ENCODE results near the gene PIK3R6. TPM values are rescaled to one million over a fixed set of nuclear protein-coding genes. Genes with fewer than 3 reads are reported as not detected.
"Not testable (repeated sequence)": the region's sequence is repeated elsewhere in the genome, so short reads cannot be mapped to it uniquely, and the experiment has no call there.

Gene PIK3R6
- total RNA-seq, 3 donors from 2014 or later (not counting 1 experiment from before 2014, with no cell fraction given), result 0.84 to 6.3 (median 1.4) TPM

DNA sequence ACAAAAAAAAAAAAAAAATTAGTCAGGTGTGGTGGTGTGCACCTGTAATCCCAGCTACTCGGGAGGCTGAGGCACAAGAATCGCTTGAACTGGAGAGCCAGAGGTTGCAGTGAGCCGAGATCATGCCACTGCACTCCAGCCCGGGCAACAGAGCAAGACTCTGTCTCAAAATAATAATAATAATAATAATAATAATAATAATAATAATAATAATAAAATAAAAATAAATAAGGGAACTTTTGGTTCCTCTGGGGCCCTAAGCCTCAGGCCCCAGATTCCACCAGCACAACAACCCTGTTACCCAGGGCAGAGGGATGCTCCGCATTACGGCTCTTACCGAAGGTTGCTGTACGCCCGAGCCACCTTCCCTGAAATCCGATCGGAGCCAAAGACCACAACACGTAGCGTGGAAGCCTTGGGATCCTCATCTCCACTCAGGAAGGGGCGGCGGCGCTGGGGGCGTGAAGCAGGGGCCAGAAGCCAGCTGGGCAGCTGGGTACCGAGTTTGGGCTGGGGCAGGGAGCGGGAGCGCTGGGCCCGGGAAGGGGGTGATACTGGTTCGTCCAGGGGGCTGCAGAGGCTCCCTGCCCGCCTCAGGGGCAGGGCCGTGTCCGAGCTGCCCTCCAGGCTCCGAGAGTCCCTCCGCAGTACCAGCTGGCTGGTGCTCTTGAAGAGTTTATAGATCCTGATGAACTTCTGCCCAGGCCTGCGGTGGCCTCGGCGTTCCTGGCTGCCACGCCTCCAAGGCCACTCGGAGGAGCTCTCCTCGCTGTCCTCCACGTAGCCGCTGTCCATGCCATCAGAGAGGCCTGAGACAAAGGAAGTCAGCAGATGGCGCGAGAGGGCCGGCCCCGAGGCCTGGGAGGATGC is 20.6 kb upstream of the PIK3R6 start:
- no peaks in the 10 kb centered on the region for H3K27me3 ChIP-seq (ENCODE audit: control insufficient read depth, insufficient read depth, low read length)
- H3K36me3 ChIP-seq (ENCODE audit: control insufficient read depth, insufficient read depth, low read length), result peaks cover 89% of the 10 kb centered on the region
- TF ChIP-seq, protein P1, sequence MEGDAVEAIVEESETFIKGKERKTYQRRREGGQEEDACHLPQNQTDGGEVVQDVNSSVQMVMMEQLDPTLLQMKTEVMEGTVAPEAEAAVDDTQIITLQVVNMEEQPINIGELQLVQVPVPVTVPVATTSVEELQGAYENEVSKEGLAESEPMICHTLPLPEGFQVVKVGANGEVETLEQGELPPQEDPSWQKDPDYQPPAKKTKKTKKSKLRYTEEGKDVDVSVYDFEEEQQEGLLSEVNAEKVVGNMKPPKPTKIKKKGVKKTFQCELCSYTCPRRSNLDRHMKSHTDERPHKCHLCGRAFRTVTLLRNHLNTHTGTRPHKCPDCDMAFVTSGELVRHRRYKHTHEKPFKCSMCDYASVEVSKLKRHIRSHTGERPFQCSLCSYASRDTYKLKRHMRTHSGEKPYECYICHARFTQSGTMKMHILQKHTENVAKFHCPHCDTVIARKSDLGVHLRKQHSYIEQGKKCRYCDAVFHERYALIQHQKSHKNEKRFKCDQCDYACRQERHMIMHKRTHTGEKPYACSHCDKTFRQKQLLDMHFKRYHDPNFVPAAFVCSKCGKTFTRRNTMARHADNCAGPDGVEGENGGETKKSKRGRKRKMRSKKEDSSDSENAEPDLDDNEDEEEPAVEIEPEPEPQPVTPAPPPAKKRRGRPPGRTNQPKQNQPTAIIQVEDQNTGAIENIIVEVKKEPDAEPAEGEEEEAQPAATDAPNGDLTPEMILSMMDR (IDR thresholded peaks at IDR 0.05), result no peak
- Mint-ChIP-seq H3K9me3 (no peaks in the 10 kb centered on the region), H3K36me3 (peaks cover 16% of the 10 kb centered on the region), H3K4me3 (no peak overlapping the region), H3K4me1 (peaks cover 14 to 24% of the 10 kb centered on the region in 2 donors), H3K27me3 (ENCODE audit: low read depth in 2 of 2) (no peaks in the 10 kb centered on the region), H3K27ac (no peak overlapping the region)
- H3K4me3 ChIP-seq (ENCODE audit: low read length), result no peak overlapping the region
- H3K4me1 ChIP-seq (ENCODE audit: control insufficient read depth, insufficient read depth, low read length), result no peaks in the 10 kb centered on the region
- DNase-seq (no peak), ATAC-seq (no peak)
- WGBS (ENCODE audit: insufficient coverage), result 97% methylated on average over 38 of the region's 39 CpGs
- intact Hi-C loops (cut with micrococcal nuclease), result no loop called here
- H3K9me3 ChIP-seq (ENCODE audit: control insufficient read depth, insufficient read depth, low read length), result no peaks in the 10 kb centered on the region
- H3K27ac ChIP-seq (ENCODE audit: low read length), result no peak overlapping the region

DNA sequence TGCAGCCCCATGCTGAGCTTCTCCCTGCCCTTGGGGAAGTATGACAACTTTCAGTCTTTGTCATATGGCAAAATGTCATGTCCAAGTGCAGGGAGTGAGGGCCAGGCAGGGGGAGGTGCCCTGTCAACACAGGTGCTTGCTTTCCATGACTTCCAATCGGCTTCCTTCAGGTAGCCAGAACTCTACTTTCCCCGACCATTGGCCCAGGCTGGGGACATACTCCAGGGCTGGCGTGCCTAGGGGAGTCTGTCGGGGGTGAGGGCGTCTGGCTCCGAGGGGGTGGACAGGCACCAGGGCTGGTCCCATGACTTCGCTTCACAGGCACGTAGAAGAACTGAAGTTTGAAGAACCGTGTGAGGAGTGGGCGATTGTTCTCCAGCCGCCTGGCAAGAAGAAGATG is 19.8 kb upstream of the PIK3R6 start:
- TF ChIP-seq, protein P1 (IDR thresholded peaks at IDR 0.05), result no peak
- Histone ChIP-seq H3K36me3 (ENCODE audit: control insufficient read depth, insufficient read depth, low read length) (peaks cover 88% of the 10 kb centered on the region), H3K27ac (ENCODE audit: low read length) (no peak overlapping the region), H3K27me3 (ENCODE audit: control insufficient read depth, insufficient read depth, low read length) (no peaks in the 10 kb centered on the region), H3K4me3 (ENCODE audit: low read length) (no peak overlapping the region), H3K4me1 (ENCODE audit: control insufficient read depth, insufficient read depth, low read length) (no peaks in the 10 kb centered on the region), H3K9me3 (ENCODE audit: control insufficient read depth, insufficient read depth, low read length) (no peaks in the 10 kb centered on the region)
- intact Hi-C loops (cut with micrococcal nuclease), result no loop called here
- peaks cover 12 to 26% of the 10 kb centered on the region in 2 donors for H3K4me1 Mint-ChIP-seq
- H3K4me3 Mint-ChIP-seq, result no peak overlapping the region
- peak overlapping the region; percentile 65 to 73 for H3K27ac Mint-ChIP-seq
- H3K27me3 Mint-ChIP-seq (ENCODE audit: low read depth in 2 of 2), result no peaks in the 10 kb centered on the region
- peaks cover 12% of the 10 kb centered on the region for H3K36me3 Mint-ChIP-seq
- no peak for ATAC-seq
- H3K9me3 Mint-ChIP-seq, result no peaks in the 10 kb centered on the region
- WGBS (ENCODE audit: insufficient coverage), result 99% methylated on average over 11 of the region's 11 CpGs
- no peak for DNase-seq

DNA sequence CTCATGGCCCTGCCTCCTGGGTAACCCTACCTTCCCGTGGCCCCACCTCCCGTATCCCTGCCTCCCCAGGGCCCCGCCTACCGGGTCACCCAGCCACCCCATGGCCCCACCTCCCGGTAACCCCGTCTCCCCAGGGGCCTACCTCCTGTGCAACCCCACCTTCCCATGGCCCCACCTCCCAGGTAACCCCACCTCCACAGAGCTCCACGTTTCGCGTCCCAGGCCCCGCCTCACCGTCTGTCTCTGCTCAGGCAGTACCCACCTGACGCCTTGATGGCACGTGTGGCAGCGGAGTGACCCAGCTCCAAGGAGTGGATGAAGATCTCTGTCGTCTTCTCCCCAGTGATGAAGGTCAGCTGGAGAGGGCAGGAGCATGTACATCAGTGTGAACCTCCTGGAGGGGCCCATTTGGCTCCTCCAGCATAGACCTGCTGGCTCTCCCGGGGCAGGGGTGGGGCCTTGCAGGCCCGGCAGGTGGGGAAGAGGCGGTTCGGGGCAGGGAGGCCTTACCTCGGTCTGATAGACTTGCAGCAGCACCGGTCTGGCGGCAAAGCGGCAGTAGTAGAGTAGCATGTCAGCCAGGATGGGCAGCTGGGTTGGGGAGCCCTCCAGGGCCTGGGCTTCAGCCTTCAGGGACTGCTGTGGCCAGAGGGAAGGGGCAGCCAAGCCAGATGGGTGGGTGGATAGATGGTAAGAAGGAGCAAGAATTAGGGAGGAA is 18.7 kb upstream of the PIK3R6 start:
- H3K4me1 ChIP-seq (ENCODE audit: control insufficient read depth, insufficient read depth, low read length), result no peaks in the 10 kb centered on the region
- no peak overlapping the region for H3K4me3 ChIP-seq (ENCODE audit: low read length)
- TF ChIP-seq, protein P1 (IDR thresholded peaks at IDR 0.05), result no peak
- H3K9me3 ChIP-seq (ENCODE audit: control insufficient read depth, insufficient read depth, low read length), result no peaks in the 10 kb centered on the region
- peak overlapping the region; percentile 53 for H3K27ac ChIP-seq (ENCODE audit: low read length)
- intact Hi-C loops (cut with micrococcal nuclease), result no loop called here
- H3K4me3 Mint-ChIP-seq, result no peak overlapping the region
- H3K36me3 Mint-ChIP-seq, result peaks cover 9% of the 10 kb centered on the region
- no peaks in the 10 kb centered on the region for H3K9me3 Mint-ChIP-seq
- peaks cover 8 to 29% of the 10 kb centered on the region in 2 donors for H3K4me1 Mint-ChIP-seq
- DNase-seq (no peak), ATAC-seq (no peak)
- no peaks in the 10 kb centered on the region for H3K27me3 ChIP-seq (ENCODE audit: control insufficient read depth, insufficient read depth, low read length)
- peak overlapping the region; percentile 65 to 73 for H3K27ac Mint-ChIP-seq
- peaks cover 91% of the 10 kb centered on the region for H3K36me3 ChIP-seq (ENCODE audit: control insufficient read depth, insufficient read depth, low read length)
- H3K27me3 Mint-ChIP-seq (ENCODE audit: low read depth in 2 of 2), result no peaks in the 10 kb centered on the region
- 98% methylated on average over 23 of the region's 23 CpGs for WGBS (ENCODE audit: insufficient coverage)

DNA sequence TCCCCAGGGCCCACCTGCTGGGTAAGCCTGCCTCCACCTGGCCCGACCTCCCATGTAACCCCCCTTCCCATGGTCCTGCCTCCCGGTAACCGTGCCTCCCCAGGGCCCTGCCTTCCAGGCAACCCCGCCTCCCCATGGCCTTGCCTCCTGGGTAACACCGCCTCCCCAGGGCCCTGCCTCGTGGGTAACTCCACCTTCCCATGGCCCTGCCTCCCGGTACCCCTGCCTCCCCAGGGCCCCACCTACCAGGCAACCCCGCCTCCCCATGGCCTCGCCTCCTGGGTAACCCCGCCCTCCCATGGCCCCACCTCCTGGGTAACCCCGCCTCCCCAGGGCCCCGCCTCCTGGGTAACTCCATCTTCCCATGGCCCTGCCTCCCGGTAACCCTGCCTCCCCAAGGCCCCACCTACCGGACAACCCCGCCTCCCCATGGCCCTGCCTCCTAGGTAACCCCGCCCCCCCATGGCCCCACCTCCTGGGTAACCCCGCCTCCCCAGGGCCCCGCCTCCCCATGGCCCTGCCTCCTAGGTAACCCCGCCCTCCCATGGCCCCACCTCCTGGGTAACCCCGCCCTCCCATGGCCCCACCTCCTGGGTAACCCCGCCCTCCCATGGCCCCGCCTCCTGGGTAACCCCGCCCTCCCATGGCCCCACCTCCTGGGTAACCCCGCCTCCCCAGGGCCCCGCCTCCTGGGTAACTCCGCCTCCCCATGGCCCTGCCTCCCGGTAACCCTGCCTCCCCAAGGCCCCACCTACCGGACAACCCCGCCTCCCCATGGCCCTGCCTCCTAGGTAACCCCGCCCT is 17.9 kb upstream of the PIK3R6 start:
- Histone ChIP-seq H3K36me3 (ENCODE audit: control insufficient read depth, insufficient read depth, low read length) (peaks cover 91% of the 10 kb centered on the region), H3K27ac (ENCODE audit: low read length) (peak overlapping the region; percentile 54)
- Mint-ChIP-seq H3K27ac (peak overlapping the region in 1 of 2 donors; percentile 73), H3K4me1 (peaks cover 8 to 29% of the 10 kb centered on the region in 2 donors)
- H3K9me3 ChIP-seq (ENCODE audit: control insufficient read depth, insufficient read depth, low read length); H3K4me3 ChIP-seq (ENCODE audit: low read length); H3K27me3 ChIP-seq (ENCODE audit: control insufficient read depth, insufficient read depth, low read length); H3K27me3 Mint-ChIP-seq (ENCODE audit: low read depth in 2 of 2); H3K4me3 Mint-ChIP-seq; H3K36me3 Mint-ChIP-seq; intact Hi-C loops (cut with micrococcal nuclease); H3K9me3 Mint-ChIP-seq; H3K4me1 ChIP-seq (ENCODE audit: control insufficient read depth, insufficient read depth, low read length): not testable (repeated sequence)
- DNase-seq (peak; percentile 62 to 76), ATAC-seq (peak; percentile 82)
- WGBS (ENCODE audit: insufficient coverage), result 97% methylated on average over 16 of the region's 30 CpGs

All from natural killer cell (primary cell).